Skeletal muscle cell (primary cell): ENCODE data around the gene KLHL30.

ENCODE experiments used
- DNase-seq: peaks from one replicate; pipeline ENCODE4 v3.0.0-alpha.2; 2010; ENCODE audit warnings: low read depth
- H3K4me3 ChIP-seq: 2 replicates; pipeline ENCODE4 v1.5.1; 2011; ENCODE audit warnings: low read depth, mild to moderate bottlenecking, control low read depth, low read length, moderate library complexity

KLHL30 gene

DNA sequence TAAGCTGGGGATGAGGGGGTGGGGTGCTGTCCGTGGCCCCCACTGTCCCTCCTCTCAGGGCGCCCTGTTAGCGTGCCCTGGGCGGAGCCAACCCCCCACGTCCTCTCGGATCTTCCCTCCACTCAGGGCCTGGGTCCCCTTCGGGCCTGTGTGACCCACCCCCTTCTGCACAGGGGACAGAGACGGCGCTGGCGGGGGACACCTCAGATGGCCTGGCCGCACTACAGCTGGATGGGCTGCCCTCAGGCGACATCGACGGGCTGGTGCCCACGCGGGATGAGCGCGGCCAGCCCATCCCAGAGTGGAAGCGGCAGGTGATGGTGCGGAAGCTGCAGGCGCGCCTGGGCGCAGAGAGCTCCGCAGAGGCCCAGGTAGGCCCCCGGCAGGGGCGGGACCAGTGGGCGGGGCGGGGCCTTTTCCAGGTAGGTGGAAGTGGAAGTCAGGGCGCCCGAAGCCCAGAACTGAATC, 9.9 kb upstream of the KLHL30 start:
- DNase-seq: no peak
- H3K4me3 ChIP-seq: no peak overlapping the region

DNA sequence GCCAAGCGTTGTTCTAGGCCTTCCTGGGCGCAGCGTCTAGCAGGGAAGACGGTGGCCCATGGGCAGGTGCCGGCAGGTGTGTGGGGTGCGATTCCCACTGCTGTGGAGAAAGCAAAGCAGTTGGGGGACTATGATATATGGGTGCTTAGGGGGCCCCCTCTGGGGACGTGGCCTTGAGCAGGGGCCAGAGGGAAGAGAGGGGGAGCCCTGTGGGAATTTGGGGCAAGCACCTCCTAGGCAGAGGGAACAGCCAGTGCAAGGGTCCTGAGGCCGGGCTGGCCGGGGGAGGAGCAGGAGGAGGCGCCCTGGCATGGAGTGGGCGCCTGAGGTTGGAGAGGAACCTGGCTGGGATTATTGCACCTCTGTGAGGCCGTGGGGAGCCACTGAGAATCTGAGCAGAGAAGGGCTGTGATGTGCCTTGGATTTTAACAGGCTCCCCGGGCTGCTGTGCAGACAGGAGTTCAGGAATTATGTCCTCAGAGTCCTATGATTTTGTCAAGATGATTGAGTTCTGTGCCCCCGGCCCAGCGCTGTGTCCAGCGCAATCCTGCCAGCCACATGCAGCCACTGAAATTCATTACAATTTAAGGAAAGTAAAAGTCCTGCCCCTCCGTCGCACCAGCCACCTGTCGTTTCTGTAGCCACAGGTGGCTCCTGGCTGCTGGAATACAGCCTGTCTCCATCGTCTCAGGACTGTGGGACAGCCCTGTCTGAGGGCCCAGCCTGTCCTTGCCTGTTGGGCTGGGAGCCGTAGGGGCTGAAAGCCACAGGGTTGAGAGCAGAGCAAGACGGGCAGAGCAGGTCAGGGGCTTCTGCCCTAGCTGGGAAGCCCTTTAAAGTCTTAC, 9.1 kb upstream of the KLHL30 start:
- no peak for DNase-seq
- no peak overlapping the region for H3K4me3 ChIP-seq

DNA sequence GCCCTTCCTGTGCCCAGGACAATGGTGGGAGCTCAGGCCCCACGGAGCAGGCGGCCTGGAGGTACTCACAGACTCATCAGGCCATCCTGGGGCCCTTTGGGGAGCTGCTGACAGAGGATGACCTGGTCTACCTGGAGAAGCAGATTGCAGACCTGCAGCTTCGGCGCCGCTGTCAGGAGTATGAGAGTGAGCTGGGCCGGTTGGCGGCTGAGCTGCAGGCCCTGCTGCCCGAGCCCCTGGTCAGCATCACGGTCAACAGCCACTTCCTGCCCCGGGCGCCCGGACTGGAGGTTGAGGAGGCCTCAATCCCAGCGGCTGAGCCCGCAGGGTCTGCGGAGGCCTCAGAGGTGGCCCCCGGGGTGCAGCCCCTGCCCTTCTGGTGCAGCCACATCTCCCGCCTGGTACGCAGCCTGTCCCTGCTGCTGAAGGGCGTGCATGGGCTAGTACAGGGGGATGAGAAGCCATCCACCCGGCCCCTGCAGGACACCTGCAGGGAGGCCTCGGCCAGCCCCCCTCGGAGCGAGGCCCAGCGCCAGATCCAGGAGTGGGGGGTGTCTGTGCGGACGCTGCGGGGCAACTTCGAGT, 8.3 kb upstream of the KLHL30 start:
- no peak for DNase-seq
- H3K4me3 ChIP-seq: no peak overlapping the region

DNA sequence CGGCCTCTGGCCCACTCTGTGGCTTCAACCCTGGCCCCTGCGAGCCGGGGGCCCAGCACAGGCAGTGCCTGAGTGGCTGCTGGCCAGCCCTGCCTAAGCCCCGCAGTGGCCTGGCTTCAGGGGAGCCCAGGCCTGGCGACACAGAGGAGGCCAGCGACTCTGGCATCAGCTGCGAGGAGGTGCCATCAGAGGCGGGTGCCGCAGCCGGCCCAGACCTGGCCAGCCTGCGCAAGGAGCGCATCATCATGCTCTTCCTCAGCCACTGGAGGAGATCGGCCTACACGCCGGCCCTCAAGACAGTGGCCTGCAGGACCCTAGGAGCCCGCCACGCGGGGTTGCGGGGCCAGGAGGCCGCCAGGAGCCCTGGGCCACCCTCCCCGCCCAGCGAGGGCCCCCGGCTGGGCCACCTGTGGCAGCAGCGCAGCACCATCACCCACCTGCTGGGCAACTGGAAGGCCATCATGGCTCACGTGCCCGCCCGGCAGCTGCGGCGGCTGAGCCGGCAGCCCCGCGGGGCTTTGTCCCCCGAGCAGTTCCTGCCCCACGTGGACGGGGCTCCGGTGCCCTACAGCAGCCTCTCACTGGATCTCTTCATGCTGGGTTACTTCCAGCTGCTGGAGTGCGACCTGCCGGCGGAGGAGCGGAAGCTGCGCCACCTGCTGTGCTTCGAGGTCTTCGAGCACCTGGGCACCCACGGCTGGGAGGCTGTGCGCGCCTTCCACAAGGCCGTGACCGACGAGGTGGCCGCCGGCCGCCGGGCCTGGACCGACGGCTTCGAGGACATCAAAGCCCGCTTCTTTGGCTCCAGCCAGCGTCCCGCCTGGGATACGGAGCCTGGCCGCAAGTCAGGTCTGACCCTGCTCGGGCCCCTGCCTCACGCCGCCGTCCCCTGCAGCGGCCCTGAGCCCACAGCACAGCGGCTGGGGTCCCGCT, 7.5 kb upstream of the KLHL30 start:
- no peak for DNase-seq
- no peak overlapping the region for H3K4me3 ChIP-seq

DNA sequence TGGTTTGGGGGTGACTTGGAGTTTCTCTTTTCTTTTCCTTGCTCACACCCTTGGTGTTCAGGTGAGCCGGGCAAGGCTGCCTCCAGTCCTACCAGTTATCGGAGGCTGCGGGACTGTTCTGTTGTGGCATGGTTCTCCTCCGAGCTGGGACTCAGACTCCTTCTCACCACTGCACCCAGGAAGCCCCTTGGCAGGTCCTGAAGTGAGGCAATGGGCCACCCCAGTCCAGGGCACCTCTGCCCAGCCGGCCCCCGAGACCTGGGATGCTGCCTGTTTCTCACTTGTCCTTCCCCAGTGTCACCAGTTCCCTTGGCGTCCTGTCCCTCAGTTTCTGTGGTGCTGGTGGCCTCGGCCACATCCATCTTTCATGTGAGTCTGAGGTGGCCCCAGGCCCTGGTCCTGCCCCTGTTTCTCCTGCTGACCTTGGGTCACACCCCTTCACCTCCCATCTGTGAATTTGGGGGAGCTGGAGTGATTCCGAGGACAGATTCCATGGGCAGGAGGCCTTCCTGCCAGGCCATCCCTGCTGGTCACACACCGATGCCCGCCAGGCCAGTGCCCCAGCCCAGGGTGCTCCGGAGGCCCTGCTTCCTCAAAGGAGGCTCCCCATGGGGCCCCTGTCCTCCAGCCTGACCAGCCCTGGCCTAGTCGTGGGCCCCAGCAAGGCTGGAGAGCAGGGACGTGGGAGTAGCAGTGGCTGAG, 6.6 kb upstream of the KLHL30 start:
- no peak for DNase-seq
- no peak overlapping the region for H3K4me3 ChIP-seq

DNA sequence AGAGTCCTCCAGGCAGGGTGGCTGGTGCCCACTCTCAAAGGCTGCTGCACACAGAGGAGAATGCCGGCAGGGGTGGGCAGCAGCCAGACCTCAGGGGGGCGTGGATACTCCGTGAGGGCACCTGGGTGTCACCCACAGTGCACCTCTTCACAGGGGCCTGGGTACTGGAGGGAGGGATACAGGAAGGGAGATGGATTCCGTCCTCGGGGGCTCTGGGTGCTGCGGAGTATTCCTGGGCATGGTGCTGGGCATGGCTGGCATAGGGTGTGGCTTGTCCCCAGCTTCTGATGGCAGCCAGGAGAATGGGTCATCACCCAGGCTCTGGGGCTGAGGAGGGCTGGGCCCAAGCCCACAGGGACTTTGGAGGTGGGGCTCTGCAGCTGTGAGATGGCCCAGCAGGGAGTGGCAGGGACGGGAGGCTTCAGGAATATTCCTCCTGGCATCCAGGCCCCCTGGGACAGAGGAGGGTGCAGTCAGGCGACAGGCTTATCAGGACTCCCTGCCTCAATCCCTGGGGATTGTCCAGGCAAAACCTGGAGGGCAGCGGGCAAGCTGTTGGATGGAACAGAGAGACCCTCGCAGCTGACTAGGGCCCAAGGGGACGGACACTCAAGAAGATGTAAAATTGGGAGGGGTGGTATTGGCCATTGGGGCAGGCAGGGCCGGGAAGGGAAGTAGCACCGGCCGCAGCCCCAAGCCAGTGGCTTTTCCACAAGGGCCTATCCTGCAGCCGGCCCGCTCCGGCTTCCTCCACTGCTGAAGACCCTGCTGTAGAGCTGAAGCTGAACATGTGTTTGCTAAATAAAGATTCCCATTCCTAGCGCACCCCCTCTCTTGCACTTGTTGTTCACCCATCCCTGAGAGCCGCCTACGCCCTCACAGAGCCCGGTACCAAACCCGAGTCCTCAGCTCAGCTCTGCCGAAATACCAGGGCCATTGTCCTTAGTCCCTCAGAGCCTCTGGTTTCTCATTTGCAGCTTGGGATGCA, 5.7 kb upstream of the KLHL30 start:
- no peak for DNase-seq
- H3K4me3 ChIP-seq: no peak overlapping the region

DNA sequence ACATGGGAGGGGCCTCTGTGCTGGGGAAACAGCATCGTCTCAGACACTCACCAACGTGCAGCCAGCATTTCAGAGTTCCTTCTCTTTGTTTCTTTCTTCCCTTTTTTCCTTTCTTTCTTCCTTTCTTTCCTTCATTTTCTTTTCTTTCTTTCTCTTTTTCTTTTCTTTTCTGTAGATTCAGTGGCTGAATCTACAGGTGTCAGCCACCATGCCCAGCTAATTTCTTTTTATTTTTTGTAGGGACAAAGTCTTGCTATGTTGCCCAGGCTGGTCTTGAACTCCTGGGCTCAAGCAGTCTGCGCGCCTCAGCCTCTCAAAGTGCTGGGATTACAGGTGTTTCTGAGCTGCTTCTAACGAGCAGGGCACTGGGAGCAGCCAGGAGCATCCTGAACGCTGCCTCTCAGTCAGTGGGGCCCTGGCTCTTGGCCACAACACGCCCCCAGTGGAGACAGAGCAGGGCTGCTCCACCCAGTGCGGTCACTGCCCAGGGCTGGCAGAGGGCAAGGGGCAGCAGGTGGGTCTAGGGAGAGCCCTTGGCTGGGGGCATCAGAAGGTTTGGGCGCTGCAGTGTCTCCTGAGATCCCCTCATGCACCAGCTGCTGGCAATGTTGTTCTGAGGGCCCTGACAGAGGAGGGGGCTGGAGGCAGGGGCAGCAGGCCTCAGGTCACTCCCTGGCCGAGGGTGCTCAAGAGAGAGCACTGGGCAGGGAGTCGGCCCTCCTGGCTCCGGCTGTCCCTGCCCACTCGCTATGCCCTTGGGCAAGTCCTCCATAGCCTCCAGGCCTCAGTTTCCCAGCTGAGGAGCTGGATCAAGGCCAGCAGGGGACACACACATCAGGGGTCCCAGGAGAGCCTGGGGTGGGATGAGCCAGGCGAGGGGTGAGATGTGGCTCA, 4.7 kb upstream of the KLHL30 start:
- H3K4me3 ChIP-seq: no peak overlapping the region
- no peak for DNase-seq

DNA sequence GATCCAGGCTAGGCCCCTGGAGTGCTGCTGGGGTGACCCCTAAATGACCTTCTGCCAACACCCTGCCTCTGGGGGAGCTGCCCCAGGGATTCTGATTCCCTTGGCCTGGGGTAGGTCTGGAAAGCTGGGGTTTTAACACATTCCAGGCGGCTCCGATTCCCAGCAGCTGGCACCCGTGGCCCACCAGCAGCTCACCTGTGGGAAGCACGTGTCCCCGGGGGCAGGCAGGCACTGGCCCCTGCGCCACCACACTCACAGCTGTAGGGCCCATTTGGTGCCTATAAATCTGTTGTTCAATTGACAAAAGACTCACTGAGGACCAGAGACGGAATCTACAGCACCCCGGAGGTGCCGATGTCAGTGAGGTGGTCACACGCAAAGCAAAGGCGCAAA, 4.1 kb upstream of the KLHL30 start:
- no peak for DNase-seq
- H3K4me3 ChIP-seq: no peak overlapping the region

DNA sequence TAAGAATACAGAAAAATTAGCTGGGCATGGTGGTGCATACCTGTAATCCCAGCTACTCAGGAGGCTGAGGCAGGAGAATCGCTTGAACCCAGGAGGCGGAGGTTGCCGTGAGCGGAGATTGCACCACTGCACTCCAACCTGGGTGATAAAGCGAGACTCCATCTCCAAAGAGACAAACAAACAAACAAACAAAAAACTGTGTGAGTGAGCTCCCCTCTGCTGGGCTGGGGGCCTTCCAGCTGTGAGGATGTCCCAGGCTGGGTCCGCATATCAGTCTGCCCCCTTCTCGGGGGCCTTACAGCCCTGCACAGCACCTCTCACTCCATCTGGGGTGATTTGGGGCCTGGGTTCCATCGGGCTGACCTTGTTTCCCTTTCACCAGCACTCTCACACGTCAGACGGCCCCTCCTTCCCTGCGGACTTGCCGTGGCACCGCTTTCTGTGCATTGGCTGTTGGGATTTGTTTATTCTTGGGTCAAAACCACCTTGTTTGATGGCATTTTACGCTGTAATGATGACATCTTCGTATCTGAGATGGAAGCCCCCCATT, 2.8 kb upstream of the KLHL30 start:
- no peak overlapping the region for H3K4me3 ChIP-seq
- DNase-seq: no peak

DNA sequence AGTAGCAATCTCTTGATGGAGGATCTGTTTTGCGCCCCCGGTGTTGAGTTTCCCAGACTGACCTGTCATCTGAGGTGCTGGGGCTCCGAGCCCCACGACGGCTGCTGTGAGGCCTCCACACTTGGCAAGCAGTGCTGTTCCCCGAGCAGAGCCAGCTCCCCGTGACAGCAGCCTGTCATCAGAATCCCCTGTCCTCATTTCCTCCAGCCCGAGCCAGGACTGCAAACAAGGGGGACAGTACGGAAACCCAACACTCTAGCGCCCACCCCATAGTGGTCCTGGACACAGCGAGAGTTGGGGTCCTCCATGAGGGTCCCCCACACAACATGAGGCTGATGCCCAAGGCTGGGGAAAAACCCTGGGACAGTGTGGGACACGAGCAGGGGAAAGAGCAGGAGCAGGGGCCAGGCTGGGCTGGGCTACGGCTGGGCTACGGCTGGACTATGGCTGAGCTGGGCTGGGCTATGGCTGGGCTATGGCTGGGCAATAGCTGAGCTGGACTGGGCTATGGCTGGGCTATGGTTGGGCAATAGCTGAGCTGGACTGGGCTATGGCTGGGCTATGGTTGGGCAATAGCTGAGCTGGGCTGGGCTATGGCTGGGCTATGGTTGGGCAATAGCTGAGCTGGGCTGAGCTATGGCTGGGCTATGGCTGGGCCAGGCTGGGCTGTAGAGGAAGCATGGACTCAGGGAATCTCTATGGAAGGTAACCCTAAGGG, 1.5 kb upstream of the KLHL30 start:
- H3K4me3 ChIP-seq: no peak overlapping the region
- peak; percentile 53 for DNase-seq

DNA sequence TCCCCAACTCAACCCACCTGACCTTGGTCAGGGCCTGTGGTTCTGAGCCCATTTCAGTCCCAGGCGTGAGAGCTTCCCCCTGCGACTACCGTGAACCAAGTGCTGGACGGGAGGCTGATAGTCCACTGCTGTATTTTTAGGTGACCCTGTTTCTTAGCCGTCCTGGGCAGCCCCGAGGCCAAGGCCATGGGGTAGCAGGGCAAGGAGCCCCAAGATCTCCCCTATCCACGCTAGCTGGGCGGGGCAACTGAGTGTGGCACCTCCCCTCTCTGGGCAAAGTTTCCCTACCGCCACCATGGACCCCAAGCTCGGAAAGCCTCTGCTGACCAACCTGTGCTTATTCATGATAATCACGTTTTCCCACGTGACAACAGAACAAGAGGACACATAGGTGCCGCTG, 583 bp upstream of the KLHL30 start:
- no peak for DNase-seq
- no peak overlapping the region for H3K4me3 ChIP-seq

DNA sequence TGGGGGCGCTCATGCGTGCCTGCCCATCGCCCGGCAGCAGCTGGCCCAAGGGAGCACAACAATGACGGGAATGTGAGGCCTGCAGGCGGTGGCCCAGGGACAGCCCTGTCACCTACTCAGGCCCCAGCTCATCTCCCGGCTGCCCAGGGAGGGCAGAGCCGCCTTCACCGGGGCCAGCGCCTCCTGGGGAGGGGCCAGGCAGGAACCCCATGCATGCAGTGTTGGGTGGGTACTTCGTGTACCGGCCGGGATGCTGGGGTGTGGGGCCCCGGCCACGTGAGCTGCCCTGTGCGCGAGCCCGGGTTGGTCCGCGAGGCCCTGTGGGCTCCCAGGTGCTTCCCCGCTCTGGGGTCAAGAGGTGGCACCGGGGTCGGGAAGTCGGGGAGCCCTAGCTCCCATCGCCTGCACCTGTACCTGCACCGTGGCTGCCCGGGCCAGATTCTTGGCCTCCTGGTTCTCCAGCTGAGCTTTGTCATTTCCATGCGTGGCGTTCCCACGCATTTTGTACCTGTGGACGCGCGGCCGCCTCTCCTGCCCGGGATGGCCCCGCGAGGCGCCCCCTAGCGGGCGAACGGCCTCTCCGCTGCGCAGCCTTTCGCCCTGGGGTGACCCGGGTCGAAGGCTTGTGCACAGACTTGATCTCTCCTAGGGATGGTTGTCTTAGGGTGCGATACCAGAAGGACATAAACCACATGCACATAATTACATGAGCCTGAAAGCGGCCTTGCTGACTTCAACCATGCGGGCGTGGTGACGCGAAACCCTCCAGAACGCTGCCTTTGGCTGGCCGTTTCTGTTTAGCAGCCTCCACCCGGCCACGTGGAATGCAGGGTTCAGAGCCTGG, 950 bp downstream of the KLHL30 start:
- no peak for DNase-seq
- H3K4me3 ChIP-seq: peak overlapping the region; percentile 9

DNA sequence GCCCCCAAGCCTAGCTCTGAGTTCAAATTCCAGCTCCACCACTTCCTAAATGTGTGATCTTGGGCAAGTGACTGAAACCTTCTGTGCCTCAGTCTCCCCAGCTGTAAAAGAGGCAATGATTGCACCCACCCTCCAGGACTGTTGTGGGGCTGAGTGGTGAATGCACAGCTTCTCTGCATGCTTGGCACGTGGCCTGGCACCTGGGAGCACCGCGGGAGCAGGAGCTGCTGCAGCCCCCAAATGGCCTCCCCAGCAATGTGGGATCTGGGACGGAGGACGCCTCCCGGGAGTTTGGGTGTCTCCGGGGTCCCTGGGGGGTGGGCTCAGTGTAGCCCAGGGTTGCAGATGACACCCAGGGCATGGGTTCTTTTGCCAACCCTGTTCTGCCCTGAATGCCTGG, 1.6 kb downstream of the KLHL30 start:
- no peak overlapping the region for H3K4me3 ChIP-seq
- no peak for DNase-seq

DNA sequence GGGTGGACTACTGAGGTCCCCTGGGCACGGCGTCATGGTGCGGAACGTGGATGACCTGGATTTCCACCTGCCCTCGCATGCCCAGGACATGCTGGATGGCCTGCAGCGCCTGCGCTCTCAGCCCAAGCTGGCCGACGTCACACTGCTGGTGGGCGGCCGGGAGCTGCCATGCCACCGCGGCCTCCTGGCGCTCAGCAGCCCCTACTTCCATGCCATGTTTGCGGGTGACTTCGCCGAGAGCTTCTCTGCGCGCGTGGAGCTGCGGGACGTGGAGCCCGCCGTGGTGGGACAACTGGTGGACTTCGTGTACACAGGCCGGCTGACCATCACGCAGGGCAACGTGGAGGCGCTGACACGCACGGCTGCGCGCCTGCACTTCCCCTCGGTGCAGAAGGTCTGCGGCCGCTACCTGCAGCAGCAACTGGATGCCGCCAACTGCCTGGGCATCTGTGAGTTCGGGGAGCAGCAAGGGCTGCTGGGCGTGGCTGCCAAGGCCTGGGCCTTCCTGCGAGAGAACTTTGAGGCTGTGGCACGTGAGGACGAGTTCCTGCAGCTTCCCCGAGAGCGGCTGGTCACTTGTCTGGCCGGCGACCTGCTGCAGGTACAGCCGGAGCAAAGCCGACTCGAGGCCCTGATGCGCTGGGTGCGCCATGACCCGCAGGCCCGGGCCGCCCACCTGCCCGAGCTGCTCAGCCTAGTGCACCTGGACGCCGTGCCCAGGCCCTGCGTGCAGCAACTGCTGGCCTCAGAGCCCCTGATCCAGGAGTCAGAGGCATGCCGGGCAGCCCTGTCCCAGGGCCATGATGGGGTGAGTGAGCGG, 2.5 kb downstream of the KLHL30 start:
- DNase-seq: no peak
- H3K4me3 ChIP-seq: no peak overlapping the region
